Gastroesophageal sphincter (tissue), 3 donors: ENCODE results near the gene FAM98B.

Source experiments
- POLR2A ChIP-seq, 2 donors: fragments of 450-650 bp; IDR thresholded peaks; one replicate each; pipeline ENCODE4 v1.6.1; 2017; ENCODE audit warnings: antibody characterized with exemption in 2 of 2, mild to moderate bottlenecking in 2 of 2, moderate library complexity in 1 of 2
- POLR2AphosphoS5 ChIP-seq: sonication (generic); formaldehyde crosslinking; IDR thresholded peaks from one replicate; pipeline ENCODE4 v1.6.1; 2017; ENCODE audit warnings: antibody characterized with exemption
- TF ChIP-seq, protein P1 (sequence below), 4 experiments: fragments of 200-600 bp in 2 of 4; fragments of 450-650 bp in 2 of 4; sonication (generic) in 1 of 4; IDR thresholded peaks; one replicate each; pipeline ENCODE4 v1.5.1; 2017 to 2019; ENCODE audit warnings: antibody characterized with exemption in 4 of 4, mild to moderate bottlenecking in 2 of 4, moderate library complexity in 2 of 4

- TF ChIP-seq, protein P1, sequence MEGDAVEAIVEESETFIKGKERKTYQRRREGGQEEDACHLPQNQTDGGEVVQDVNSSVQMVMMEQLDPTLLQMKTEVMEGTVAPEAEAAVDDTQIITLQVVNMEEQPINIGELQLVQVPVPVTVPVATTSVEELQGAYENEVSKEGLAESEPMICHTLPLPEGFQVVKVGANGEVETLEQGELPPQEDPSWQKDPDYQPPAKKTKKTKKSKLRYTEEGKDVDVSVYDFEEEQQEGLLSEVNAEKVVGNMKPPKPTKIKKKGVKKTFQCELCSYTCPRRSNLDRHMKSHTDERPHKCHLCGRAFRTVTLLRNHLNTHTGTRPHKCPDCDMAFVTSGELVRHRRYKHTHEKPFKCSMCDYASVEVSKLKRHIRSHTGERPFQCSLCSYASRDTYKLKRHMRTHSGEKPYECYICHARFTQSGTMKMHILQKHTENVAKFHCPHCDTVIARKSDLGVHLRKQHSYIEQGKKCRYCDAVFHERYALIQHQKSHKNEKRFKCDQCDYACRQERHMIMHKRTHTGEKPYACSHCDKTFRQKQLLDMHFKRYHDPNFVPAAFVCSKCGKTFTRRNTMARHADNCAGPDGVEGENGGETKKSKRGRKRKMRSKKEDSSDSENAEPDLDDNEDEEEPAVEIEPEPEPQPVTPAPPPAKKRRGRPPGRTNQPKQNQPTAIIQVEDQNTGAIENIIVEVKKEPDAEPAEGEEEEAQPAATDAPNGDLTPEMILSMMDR (IDR thresholded peaks at IDR 0.05): no peak
- TF ChIP-seq POLR2A (IDR thresholded peaks at IDR 0.05) (no peak), POLR2AphosphoS5 (no peak)
Measured at GRCh38 chr15:38535491-38536200, 81.7 kb downstream of the FAM98B start.
